Endothelial cell of umbilical vein (primary cell): ENCODE data around the gene ATXN1.

ENCODE experiments used
- POLR2A ChIP-seq: IDR thresholded peaks from 2 replicates; pipeline ENCODE4 v1.6.1; 2012; ENCODE audit warnings: low read depth, mild to moderate bottlenecking, control low read depth, low read length
- TF ChIP-seq, protein P1 (sequence below), 2 donors: IDR thresholded peaks; 1 replicate in 1 of 2; 2 replicates in 1 of 2; pipeline ENCODE4 v1.5.1; 2011; ENCODE audit warnings: low read length in 2 of 2, mild to moderate bottlenecking in 2 of 2, moderate library complexity in 2 of 2, control low read depth in 1 of 2, inconsistent platforms in 1 of 2, low read depth in 1 of 2; ENCODE audit not compliant: insufficient read depth in 1 of 2; ENCODE audit errors: extremely low read depth in 1 of 2

DNA sequence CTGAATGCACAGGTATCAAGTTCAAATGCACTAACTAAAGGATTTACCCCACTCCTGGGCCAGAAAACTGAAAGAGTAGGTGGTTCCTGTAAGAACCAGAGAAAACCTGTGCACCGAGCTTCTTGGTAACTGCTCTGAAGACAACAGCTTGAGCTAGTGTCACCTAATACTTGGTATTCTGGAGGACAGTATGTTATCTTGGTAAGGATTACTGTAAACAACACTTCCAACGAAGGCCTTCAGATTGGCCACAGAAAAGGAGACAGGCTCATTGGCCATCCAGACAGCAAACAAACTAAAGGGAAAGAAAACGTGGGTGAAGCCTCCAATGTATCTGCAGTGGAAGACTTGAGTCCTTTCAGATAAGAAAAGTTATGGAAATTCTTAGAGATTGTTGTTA lies 461.4 kb downstream of the ATXN1 start:
- TF ChIP-seq, protein P1, sequence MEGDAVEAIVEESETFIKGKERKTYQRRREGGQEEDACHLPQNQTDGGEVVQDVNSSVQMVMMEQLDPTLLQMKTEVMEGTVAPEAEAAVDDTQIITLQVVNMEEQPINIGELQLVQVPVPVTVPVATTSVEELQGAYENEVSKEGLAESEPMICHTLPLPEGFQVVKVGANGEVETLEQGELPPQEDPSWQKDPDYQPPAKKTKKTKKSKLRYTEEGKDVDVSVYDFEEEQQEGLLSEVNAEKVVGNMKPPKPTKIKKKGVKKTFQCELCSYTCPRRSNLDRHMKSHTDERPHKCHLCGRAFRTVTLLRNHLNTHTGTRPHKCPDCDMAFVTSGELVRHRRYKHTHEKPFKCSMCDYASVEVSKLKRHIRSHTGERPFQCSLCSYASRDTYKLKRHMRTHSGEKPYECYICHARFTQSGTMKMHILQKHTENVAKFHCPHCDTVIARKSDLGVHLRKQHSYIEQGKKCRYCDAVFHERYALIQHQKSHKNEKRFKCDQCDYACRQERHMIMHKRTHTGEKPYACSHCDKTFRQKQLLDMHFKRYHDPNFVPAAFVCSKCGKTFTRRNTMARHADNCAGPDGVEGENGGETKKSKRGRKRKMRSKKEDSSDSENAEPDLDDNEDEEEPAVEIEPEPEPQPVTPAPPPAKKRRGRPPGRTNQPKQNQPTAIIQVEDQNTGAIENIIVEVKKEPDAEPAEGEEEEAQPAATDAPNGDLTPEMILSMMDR (IDR thresholded peaks at IDR 0.05; ENCODE audit: extremely low read depth in 1 of 2, insufficient read depth in 1 of 2, low read depth in 1 of 2, low read length in 2 of 2), result no peak
- no peak for TF ChIP-seq POLR2A
